HEK293 (cell line): ENCODE results near the gene WDPCP.

Experiments
- CTCF ChIA-PET: fragments of 350-600 bp; formaldehyde crosslinking; extraction: SDS; loops from one replicate; lab custom pipeline; 2021; ENCODE audit warnings: antibody characterized with exemption; lab: Yijun Ruan, JAX
- POLR2A ChIA-PET: fragments of 300-600 bp; formaldehyde crosslinking; extraction: SDS; loops from one replicate; lab custom pipeline; 2020; ENCODE audit warnings: antibody characterized with exemption, inconsistent platforms; lab: Yijun Ruan, JAX
- H3K27ac ChIP-seq: fragments of 200-500 bp; sonication (Bioruptor generic); 2 replicates; pipeline ENCODE4 v1.5.1; 2014; ENCODE audit warnings: low read depth, low read length, control low read depth, inconsistent platforms; ENCODE audit errors: extremely low read depth
- H3K36me3 ChIP-seq, 2 experiments: fragments of 200-500 bp in 1 of 2; sonication (Bioruptor generic) in 1 of 2; 1 replicate in 1 of 2; 2 replicates in 1 of 2; pipeline ENCODE4 v1.5.1; 2014 to 2017; ENCODE audit warnings: inconsistent platforms in 2 of 2, low read length in 2 of 2; ENCODE audit not compliant: control insufficient read depth in 2 of 2, insufficient read depth in 1 of 2
- H3K4me1 ChIP-seq: fragments of 200-500 bp; sonication (Bioruptor generic); 2 replicates; pipeline ENCODE4 v1.5.1; 2014; ENCODE audit warnings: mild to moderate bottlenecking, low read length, inconsistent platforms; ENCODE audit not compliant: control insufficient read depth, insufficient read depth
- H3K4me3 ChIP-seq: 2 replicates; pipeline ENCODE4 v1.5.1; 2011; ENCODE audit warnings: low read depth, mild to moderate bottlenecking, control low read depth, low read length, moderate library complexity
- H3K9me3 ChIP-seq: fragments of 200-500 bp; sonication (Bioruptor generic); 2 replicates; pipeline ENCODE4 v1.5.1; 2014; ENCODE audit warnings: low read depth, low read length, inconsistent platforms; ENCODE audit not compliant: control insufficient read depth, insufficient read depth
- KLF10 ChIP-seq: fragments of 450-650 bp; IDR thresholded peaks from 2 replicates; pipeline ENCODE4 v1.5.1; 2018; ENCODE audit warnings: missing biosample characterization, mild to moderate bottlenecking, missing genetic modification characterization
- OVOL3 ChIP-seq: fragments of 450-650 bp; formaldehyde crosslinking; IDR thresholded peaks from 2 replicates; pipeline ENCODE4 v1.5.1; 2016; ENCODE audit warnings: missing biosample characterization, missing genetic modification characterization
- SALL2 ChIP-seq: fragments of 450-650 bp; formaldehyde crosslinking; IDR thresholded peaks from 2 replicates; pipeline ENCODE4 v1.5.0; 2017; ENCODE audit warnings: missing biosample characterization, mild to moderate bottlenecking, missing genetic modification characterization, borderline replicate concordance
- ZBTB48 ChIP-seq: fragments of 450-650 bp; formaldehyde crosslinking; IDR thresholded peaks from 2 replicates; pipeline ENCODE4 v1.5.1; 2016; ENCODE audit warnings: missing biosample characterization, missing genetic modification characterization
- ZFHX2 ChIP-seq: fragments of 450-650 bp; formaldehyde crosslinking; conservative IDR thresholded peaks from 2 replicates; pipeline ENCODE4 v1.5.1; 2016; ENCODE audit warnings: missing biosample characterization, missing genetic modification characterization
- ZFP41 ChIP-seq: fragments of 450-650 bp; formaldehyde crosslinking; IDR thresholded peaks from 2 replicates; pipeline ENCODE4 v1.5.1; 2016; ENCODE audit warnings: missing biosample characterization, missing genetic modification characterization, borderline replicate concordance
- ZNF10 ChIP-seq: fragments of 450-650 bp; formaldehyde crosslinking; IDR thresholded peaks from 2 replicates; pipeline ENCODE4 v1.5.1; 2017; ENCODE audit warnings: missing biosample characterization, missing genetic modification characterization
- ZNF23 ChIP-seq: fragments of 450-650 bp; formaldehyde crosslinking; IDR thresholded peaks from 2 replicates; pipeline ENCODE4 v1.5.1; 2016; ENCODE audit warnings: missing biosample characterization, missing genetic modification characterization, borderline replicate concordance
- ZNF350 ChIP-seq: fragments of 450-650 bp; formaldehyde crosslinking; IDR thresholded peaks from 2 replicates; pipeline ENCODE4 v1.5.0; 2017; ENCODE audit warnings: missing biosample characterization, mild to moderate bottlenecking, missing genetic modification characterization
- ZNF473 ChIP-seq: fragments of 450-650 bp; formaldehyde crosslinking; IDR thresholded peaks from 2 replicates; pipeline ENCODE4 v1.5.1; 2017; ENCODE audit warnings: missing biosample characterization, missing genetic modification characterization
- ZNF654 ChIP-seq: fragments of 450-650 bp; formaldehyde crosslinking; IDR thresholded peaks from 2 replicates; pipeline ENCODE4 v1.5.1; 2016; ENCODE audit warnings: low read depth, missing biosample characterization, missing genetic modification characterization
- ZNF747 ChIP-seq: fragments of 450-650 bp; formaldehyde crosslinking; IDR thresholded peaks from 2 replicates; pipeline ENCODE4 v1.5.1; 2016; ENCODE audit warnings: missing biosample characterization, missing genetic modification characterization
- ZNF776 ChIP-seq: fragments of 450-650 bp; formaldehyde crosslinking; IDR thresholded peaks from 2 replicates; pipeline ENCODE4 v1.5.0; 2017; ENCODE audit warnings: missing biosample characterization, missing genetic modification characterization, borderline replicate concordance
- ZNF837 ChIP-seq: fragments of 450-650 bp; formaldehyde crosslinking; IDR thresholded peaks from 2 replicates; pipeline ENCODE4 v1.5.1; 2016; ENCODE audit warnings: missing biosample characterization, missing genetic modification characterization
- ZNF843 ChIP-seq: fragments of 450-650 bp; formaldehyde crosslinking; IDR thresholded peaks from 2 replicates; pipeline ENCODE4 v1.5.1; 2016; ENCODE audit warnings: missing biosample characterization, missing genetic modification characterization
- ZXDB ChIP-seq: fragments of 450-650 bp; formaldehyde crosslinking; IDR thresholded peaks from 2 replicates; pipeline ENCODE4 v1.5.1; 2016; ENCODE audit warnings: missing biosample characterization, missing genetic modification characterization
- TF ChIP-seq, protein P1 (sequence below): fragments of 450-650 bp; formaldehyde crosslinking; IDR thresholded peaks from 2 replicates; pipeline ENCODE4 v1.5.1; 2017; ENCODE audit warnings: missing biosample characterization, missing genetic modification characterization
- TF ChIP-seq, protein P2 (sequence below): fragments of 450-650 bp; formaldehyde crosslinking; IDR thresholded peaks from 2 replicates; pipeline ENCODE4 v1.5.1; 2016; ENCODE audit warnings: missing biosample characterization, missing genetic modification characterization
- TF ChIP-seq, protein P3 (sequence below): fragments of 450-650 bp; formaldehyde crosslinking; optimal IDR thresholded peaks from 2 replicates; pipeline ENCODE3; 2016; ENCODE audit warnings: missing biosample characterization, mild to moderate bottlenecking, missing genetic modification characterization
- TF ChIP-seq, protein P4 (sequence below): fragments of 450-650 bp; formaldehyde crosslinking; IDR thresholded peaks from 2 replicates; pipeline ENCODE4 v1.5.1; 2016; ENCODE audit warnings: missing biosample characterization, missing genetic modification characterization, borderline replicate concordance

Gene WDPCP

DNA sequence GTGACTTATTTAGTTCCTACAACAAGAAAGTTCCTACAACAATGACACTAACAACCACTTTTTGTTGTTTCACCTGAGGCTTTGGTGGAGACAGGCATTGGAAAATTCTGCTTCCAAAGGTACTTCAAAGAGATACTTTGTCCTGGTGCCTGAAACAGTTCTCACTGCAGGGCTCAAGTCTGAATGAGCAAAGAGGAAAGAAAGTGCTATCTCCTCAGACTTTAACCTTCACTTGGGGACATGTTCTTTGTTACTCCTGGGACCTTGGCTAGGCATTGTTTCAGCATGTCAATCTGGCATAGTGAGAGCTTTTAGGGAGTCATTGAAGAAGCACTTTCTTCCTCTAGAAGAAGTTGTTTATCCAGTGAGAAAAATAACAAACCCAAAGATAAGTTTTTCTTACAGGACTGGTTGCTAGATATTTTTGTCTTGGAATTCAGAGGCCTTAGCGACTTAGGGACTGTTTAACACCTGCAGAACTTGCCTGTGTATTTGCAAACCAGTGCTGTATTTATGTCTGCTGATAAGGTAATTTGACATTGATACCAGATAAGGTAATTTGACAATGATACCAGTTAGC, 12.7 kb upstream of the WDPCP start (continued):
- TF ChIP-seq ZNF843 (tag by site-specific recombination) (no peak), ZNF654 (tag by site-specific recombination) (no peak), ZNF23 (tag by site-specific recombination) (no peak), ZFHX2 (tag by site-specific recombination) (no peak), KLF10 (no peak)

DNA sequence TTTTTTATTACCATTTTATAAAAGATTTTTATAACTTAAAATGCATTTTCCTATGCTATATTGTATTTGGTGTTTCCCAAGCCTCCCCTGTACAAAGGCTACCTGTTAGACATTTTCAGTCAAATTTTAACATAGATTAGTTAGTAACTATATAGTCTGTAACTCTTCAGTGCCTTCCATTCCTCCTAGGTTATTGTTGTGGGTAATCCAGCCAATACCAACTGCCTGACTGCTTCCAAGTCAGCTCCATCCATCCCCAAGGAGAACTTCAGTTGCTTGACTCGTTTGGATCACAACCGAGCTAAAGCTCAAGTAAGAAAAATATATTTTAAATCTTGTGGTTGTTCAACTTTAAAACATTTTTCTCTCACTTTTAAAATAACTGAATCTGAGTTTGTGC, 10.7 kb upstream of the WDPCP start:
- no peaks in the 10 kb centered on the region for H3K4me1 ChIP-seq
- peaks cover 64 to 89% of the 10 kb centered on the region in 2 experiments for H3K36me3 ChIP-seq
- no peak overlapping the region for H3K27ac ChIP-seq
- ChIA-PET CTCF (interaction anchor here (0.8 kb wide), 1 partner anchor 247 kb away, joined by 3 read pairs; no protein-coding TSS in a partner anchor), POLR2A (interaction anchor here (1.7 kb wide), 1 partner anchor 10 kb away, joined by 6 read pairs; the partner anchor contains the start of genes MDH1 and WDPCP)
- TF ChIP-seq ZNF473: no peak
- TF ChIP-seq, protein P1, sequence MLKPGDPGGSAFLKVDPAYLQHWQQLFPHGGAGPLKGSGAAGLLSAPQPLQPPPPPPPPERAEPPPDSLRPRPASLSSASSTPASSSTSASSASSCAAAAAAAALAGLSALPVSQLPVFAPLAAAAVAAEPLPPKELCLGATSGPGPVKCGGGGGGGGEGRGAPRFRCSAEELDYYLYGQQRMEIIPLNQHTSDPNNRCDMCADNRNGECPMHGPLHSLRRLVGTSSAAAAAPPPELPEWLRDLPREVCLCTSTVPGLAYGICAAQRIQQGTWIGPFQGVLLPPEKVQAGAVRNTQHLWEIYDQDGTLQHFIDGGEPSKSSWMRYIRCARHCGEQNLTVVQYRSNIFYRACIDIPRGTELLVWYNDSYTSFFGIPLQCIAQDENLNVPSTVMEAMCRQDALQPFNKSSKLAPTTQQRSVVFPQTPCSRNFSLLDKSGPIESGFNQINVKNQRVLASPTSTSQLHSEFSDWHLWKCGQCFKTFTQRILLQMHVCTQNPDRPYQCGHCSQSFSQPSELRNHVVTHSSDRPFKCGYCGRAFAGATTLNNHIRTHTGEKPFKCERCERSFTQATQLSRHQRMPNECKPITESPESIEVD (tag by site-specific recombination): no peak
- no peak for TF ChIP-seq ZNF747 (tag by site-specific recombination)
- no peak overlapping the region for H3K4me3 ChIP-seq
- no peaks in the 10 kb centered on the region for H3K9me3 ChIP-seq

DNA sequence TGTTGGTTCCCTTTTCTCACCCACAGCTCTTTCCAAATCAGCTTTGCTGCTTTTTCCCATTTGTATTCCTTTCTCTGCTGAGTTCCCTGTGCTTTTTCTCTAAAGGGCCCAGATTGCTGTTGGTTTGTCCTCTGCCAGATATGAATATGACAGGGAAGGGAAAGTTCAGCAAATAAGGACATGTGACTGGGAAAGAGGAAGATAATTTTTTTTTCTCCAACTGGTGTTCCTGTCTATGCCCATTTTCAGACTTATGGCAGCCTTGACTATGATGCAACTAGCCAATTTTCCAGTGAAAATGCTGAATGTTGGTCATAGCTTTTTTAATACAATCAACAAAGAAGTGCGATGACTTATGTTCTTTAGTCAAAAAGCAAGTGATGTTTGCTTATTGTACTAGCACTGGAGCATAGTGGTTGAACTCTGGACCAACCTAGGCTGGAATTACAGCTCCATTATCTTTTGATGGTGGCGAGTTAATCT, 8.2 kb upstream of the WDPCP start:
- ChIA-PET POLR2A (no interaction called here), CTCF (interaction anchor here (0.5 to 0.9 kb wide), 3 partner anchors 12 to 102 kb away, joined by 3 to 4 read pairs (median 3); no protein-coding TSS in a partner anchor)
- H3K9me3 ChIP-seq: no peaks in the 10 kb centered on the region
- TF ChIP-seq, protein P2, sequence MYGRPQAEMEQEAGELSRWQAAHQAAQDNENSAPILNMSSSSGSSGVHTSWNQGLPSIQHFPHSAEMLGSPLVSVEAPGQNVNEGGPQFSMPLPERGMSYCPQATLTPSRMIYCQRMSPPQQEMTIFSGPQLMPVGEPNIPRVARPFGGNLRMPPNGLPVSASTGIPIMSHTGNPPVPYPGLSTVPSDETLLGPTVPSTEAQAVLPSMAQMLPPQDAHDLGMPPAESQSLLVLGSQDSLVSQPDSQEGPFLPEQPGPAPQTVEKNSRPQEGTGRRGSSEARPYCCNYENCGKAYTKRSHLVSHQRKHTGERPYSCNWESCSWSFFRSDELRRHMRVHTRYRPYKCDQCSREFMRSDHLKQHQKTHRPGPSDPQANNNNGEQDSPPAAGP (tag by site-specific recombination): no peak
- TF ChIP-seq ZBTB48 (tag by site-specific recombination) (no peak), ZNF837 (no peak)
- H3K4me1 ChIP-seq: no peaks in the 10 kb centered on the region
- no peak overlapping the region for H3K27ac ChIP-seq
- H3K4me3 ChIP-seq: no peak overlapping the region
- H3K36me3 ChIP-seq: peaks cover 59 to 77% of the 10 kb centered on the region in 2 experiments

DNA sequence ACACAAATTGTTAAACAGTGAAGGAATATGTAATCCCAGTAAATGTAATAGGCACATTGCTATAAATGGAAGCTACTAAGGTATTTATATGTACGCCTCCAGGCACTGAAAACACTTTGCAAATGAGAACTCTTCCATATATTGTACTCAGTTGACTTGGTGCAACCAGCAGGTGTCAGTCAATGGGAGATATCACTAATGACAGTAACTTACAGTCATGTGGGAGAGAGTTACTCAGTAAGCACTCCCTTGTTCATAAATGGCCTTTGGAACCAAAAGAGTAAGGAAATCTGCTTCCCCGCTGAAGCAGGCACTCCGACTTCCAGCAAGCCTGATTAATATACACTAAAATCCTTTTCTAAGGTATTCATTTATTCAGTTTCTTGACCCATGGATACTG, 6.4 kb upstream of the WDPCP start:
- peaks cover 48 to 70% of the 10 kb centered on the region in 2 experiments for H3K36me3 ChIP-seq
- no peak overlapping the region for H3K27ac ChIP-seq
- no peaks in the 10 kb centered on the region for H3K9me3 ChIP-seq
- H3K4me3 ChIP-seq: no peak overlapping the region
- CTCF ChIA-PET: interaction anchor here (0.7 kb wide), 1 partner anchor 99 kb away, joined by 3 read pairs; no protein-coding TSS in a partner anchor
- H3K4me1 ChIP-seq: peaks cover 16% of the 10 kb centered on the region
- POLR2A ChIA-PET: interaction anchor here (0.6 kb wide), 1 partner anchor 424 kb away, joined by 7 read pairs; no protein-coding TSS in a partner anchor
- TF ChIP-seq, protein P3, sequence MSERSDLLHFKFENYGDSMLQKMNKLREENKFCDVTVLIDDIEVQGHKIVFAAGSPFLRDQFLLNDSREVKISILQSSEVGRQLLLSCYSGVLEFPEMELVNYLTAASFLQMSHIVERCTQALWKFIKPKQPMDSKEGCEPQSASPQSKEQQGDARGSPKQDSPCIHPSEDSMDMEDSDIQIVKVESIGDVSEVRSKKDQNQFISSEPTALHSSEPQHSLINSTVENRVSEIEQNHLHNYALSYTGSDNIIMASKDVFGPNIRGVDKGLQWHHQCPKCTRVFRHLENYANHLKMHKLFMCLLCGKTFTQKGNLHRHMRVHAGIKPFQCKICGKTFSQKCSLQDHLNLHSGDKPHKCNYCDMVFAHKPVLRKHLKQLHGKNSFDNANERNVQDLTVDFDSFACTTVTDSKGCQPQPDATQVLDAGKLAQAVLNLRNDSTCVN (tag by site-specific recombination): no peak
- TF ChIP-seq ZNF10 (tag by site-specific recombination) (no peak), ZNF350 (no peak), ZFP41 (no peak), OVOL3 (no peak), ZXDB (tag by site-specific recombination) (no peak), ZNF776 (no peak), SALL2 (no peak)
- TF ChIP-seq, protein P4, sequence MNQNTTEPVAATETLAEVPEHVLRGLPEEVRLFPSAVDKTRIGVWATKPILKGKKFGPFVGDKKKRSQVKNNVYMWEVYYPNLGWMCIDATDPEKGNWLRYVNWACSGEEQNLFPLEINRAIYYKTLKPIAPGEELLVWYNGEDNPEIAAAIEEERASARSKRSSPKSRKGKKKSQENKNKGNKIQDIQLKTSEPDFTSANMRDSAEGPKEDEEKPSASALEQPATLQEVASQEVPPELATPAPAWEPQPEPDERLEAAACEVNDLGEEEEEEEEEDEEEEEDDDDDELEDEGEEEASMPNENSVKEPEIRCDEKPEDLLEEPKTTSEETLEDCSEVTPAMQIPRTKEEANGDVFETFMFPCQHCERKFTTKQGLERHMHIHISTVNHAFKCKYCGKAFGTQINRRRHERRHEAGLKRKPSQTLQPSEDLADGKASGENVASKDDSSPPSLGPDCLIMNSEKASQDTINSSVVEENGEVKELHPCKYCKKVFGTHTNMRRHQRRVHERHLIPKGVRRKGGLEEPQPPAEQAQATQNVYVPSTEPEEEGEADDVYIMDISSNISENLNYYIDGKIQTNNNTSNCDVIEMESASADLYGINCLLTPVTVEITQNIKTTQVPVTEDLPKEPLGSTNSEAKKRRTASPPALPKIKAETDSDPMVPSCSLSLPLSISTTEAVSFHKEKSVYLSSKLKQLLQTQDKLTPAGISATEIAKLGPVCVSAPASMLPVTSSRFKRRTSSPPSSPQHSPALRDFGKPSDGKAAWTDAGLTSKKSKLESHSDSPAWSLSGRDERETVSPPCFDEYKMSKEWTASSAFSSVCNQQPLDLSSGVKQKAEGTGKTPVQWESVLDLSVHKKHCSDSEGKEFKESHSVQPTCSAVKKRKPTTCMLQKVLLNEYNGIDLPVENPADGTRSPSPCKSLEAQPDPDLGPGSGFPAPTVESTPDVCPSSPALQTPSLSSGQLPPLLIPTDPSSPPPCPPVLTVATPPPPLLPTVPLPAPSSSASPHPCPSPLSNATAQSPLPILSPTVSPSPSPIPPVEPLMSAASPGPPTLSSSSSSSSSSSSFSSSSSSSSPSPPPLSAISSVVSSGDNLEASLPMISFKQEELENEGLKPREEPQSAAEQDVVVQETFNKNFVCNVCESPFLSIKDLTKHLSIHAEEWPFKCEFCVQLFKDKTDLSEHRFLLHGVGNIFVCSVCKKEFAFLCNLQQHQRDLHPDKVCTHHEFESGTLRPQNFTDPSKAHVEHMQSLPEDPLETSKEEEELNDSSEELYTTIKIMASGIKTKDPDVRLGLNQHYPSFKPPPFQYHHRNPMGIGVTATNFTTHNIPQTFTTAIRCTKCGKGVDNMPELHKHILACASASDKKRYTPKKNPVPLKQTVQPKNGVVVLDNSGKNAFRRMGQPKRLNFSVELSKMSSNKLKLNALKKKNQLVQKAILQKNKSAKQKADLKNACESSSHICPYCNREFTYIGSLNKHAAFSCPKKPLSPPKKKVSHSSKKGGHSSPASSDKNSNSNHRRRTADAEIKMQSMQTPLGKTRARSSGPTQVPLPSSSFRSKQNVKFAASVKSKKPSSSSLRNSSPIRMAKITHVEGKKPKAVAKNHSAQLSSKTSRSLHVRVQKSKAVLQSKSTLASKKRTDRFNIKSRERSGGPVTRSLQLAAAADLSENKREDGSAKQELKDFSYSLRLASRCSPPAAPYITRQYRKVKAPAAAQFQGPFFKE (tag by site-specific recombination): no peak
